ENCODE measurements around the gene SPOCK2. TPM values are rescaled to one million over a fixed set of nuclear protein-coding genes. Genes with fewer than 3 reads are reported as not detected.

Gene SPOCK2
- total RNA-seq, 1 donor from 2014 or later, result 108 TPM

DNA sequence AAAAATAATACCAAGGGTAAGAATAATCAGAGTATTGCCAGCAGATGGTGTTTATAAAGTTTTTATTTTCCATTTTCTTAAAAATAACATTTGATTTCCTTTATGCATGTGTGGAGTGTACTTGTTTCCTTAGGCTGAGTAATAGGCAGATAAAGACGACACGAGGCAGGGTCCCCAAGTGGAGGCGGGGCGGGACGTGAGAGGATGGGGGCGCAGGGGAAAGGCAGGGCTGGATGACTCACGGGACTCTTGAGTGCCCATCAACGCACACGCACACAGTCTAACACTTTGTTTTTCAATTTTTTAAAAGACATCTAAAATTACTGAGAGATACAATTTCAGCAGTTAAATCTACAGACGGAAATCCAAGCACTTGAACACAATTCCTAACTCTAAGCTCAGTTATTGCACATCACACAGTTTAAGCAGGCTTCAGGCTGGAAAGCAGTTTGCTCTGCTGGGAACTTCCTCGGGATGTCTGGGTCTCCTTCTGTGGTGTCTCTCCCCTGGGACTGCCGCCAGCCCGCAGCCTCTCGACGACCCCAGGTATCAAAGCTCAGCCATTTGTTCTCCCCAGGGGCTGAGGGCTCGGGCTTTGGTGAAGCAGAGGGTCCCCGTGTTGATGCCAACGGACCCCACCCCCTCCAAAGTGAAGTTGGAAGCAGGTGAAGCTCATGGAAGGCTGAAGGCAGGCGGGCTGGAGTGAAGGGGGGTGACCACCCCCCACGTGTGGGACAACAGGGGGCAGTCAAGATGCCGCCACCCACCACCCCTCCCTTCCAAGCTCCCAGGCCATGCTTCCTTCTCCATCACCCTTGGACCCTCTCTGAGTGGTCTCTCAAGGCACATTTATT is 29.1 kb downstream of the SPOCK2 start:
- intact Hi-C loops (cut with DNase I), result no loop called here
- DNase-seq, result no peak
- no peaks in the 10 kb centered on the region for H3K4me1 ChIP-seq
- H3K27me3 ChIP-seq (ENCODE audit: low read depth), result no peaks in the 10 kb centered on the region
- H3K27ac ChIP-seq, result no peak overlapping the region
- no peaks in the 10 kb centered on the region for H3K9me3 ChIP-seq
- TF ChIP-seq, protein P1, sequence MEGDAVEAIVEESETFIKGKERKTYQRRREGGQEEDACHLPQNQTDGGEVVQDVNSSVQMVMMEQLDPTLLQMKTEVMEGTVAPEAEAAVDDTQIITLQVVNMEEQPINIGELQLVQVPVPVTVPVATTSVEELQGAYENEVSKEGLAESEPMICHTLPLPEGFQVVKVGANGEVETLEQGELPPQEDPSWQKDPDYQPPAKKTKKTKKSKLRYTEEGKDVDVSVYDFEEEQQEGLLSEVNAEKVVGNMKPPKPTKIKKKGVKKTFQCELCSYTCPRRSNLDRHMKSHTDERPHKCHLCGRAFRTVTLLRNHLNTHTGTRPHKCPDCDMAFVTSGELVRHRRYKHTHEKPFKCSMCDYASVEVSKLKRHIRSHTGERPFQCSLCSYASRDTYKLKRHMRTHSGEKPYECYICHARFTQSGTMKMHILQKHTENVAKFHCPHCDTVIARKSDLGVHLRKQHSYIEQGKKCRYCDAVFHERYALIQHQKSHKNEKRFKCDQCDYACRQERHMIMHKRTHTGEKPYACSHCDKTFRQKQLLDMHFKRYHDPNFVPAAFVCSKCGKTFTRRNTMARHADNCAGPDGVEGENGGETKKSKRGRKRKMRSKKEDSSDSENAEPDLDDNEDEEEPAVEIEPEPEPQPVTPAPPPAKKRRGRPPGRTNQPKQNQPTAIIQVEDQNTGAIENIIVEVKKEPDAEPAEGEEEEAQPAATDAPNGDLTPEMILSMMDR (IDR thresholded peaks at IDR 0.05), result no peak
- ATAC-seq, result no peak
- H3K36me3 ChIP-seq, result no peaks in the 10 kb centered on the region
- H3K4me3 ChIP-seq, result no peak overlapping the region

DNA sequence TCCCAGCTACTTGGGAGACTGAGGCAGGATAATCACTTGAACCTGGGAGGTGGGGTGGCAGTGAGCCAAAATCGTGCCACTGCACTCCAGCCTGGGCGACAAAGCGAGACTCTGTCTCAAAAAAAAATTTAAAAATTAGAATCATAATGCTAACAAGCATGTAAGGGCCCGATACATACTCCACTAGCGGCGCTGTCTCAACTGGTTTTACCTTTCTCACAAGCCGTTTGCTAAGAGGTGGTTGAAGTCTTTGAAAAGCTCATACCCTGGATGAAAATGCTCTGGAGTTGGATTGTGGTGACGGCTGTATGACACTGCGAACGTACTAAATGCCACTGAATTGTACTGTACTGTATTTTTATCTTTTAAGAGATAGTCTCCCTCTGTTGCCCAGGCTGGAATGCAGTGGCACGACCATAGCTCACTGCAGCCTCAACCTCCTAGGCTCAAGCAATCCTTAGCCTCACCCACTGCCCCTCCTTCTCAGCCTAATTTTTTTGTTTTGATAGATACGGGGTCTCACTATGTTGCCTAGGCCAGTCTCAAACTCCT is 29.9 kb downstream of the SPOCK2 start:
- H3K27ac ChIP-seq, result no peak overlapping the region
- DNase-seq, result no peak
- no peaks in the 10 kb centered on the region for H3K9me3 ChIP-seq

DNA sequence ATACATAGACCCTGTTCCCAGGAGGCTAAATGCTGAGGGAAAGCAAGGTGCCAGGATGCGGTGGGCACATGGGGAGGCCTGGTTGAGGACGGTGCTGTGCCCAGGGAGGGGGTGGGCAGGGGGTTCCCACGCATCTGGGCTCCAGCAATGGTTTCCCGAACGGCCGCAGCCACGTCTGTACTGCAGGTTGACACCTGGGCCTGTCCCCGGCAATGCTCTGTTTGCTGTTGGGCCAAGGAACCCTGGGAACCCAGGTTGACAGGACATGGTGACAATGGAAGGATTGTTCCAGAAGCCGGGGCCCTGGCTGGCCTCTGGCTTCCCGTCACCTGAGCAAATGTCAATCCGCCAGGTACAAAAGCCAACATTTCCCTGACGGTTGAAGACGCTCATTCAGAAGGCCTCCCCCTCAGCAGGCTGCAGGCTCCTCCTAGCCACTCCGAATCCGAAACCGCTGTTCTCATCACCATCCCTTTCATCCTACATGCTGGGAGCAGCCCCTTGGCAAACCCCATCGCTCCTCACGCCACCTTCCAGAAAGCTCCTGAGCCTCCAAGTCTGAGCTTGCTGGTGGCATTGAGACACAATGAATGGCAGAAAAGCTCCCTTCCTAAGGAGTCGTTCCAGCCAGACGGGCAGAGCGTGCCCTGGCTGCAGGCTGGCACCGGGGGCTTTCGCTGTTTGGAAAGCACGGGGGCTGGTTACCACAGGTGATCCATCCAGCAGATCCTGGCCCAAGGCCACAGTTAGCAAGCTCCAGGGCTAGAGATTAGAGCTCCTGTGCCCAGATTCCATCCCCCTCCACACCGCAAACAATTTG is 31.2 kb downstream of the SPOCK2 start:
- no peaks in the 10 kb centered on the region for H3K27me3 ChIP-seq (ENCODE audit: low read depth)
- H3K36me3 ChIP-seq, result no peaks in the 10 kb centered on the region
- H3K27ac ChIP-seq, result no peak overlapping the region
- TF ChIP-seq, protein P1 (IDR thresholded peaks at IDR 0.05), result no peak
- DNase-seq, result no peak
- no peak overlapping the region for H3K4me3 ChIP-seq
- no peaks in the 10 kb centered on the region for H3K9me3 ChIP-seq
- intact Hi-C loops (cut with DNase I), result no loop called here
- ATAC-seq, result no peak
- no peaks in the 10 kb centered on the region for H3K4me1 ChIP-seq

More for the DNA sequence above, 29.9 kb downstream of the SPOCK2 start:
- intact Hi-C loops (cut with DNase I), result no loop called here
- Histone ChIP-seq H3K4me1 (no peaks in the 10 kb centered on the region), H3K27me3 (ENCODE audit: low read depth) (no peaks in the 10 kb centered on the region), H3K4me3 (no peak overlapping the region), H3K36me3 (no peaks in the 10 kb centered on the region)
- TF ChIP-seq, protein P1 (IDR thresholded peaks at IDR 0.05), result no peak
- no peak for ATAC-seq

DNA sequence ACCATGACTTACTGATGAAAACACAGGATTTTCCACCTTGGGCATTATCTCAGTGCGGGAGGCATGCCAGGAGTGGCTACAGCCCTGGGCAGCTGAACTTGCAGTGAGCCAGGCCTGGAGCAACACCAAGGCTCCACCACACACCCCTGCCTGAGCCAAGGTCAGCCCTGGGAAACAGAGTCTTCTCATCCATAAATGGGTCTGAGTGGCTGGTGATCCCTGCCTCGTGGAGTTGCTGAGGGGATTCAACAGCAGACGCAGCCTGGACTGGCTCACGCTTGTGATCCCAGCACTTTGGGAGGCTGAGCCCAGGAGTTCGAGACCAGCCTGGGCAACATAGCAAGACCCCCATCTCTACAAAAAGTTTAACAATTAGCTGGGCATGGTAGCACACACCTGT is 32.2 kb downstream of the SPOCK2 start:
- Histone ChIP-seq H3K9me3 (no peaks in the 10 kb centered on the region), H3K36me3 (no peaks in the 10 kb centered on the region), H3K27me3 (ENCODE audit: low read depth) (no peaks in the 10 kb centered on the region), H3K4me3 (no peak overlapping the region), H3K27ac (no peak overlapping the region), H3K4me1 (no peaks in the 10 kb centered on the region)
- TF ChIP-seq, protein P1 (IDR thresholded peaks at IDR 0.05), result no peak
- no peak for ATAC-seq
- intact Hi-C loops (cut with DNase I), result no loop called here
- no peak for DNase-seq

DNA sequence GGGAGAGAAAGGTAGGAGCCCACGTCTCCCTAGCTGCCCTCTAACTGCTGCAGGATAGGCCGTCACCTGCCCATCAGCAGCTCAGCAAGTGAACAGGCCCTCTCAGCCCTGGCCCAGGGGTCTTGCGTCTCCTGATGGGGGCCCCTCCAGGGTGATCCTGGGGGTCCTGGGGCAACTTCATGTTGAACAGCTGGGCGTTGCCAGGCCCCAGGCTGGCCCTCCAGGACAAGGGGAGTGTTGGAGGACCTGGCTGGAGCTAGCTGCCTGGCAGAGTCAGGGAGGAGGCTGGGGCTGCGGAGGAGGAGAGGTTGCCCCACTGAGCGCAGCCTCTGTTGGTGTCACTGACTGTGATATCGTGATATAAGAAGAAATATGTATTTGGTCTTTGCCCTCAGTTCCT is 34.7 kb downstream of the SPOCK2 start:
- Histone ChIP-seq H3K36me3 (no peaks in the 10 kb centered on the region), H3K27me3 (ENCODE audit: low read depth) (no peaks in the 10 kb centered on the region), H3K4me3 (no peak overlapping the region), H3K4me1 (no peaks in the 10 kb centered on the region), H3K27ac (no peak overlapping the region), H3K9me3 (no peaks in the 10 kb centered on the region)
- no peak for ATAC-seq
- TF ChIP-seq, protein P1 (IDR thresholded peaks at IDR 0.05), result no peak
- no peak for DNase-seq
- intact Hi-C loops (cut with DNase I), result no loop called here

All from lower lobe of right lung (tissue), 2 donors.